Breast epithelium (tissue), 4 donors: ENCODE measurements around the gene SYTL3. TPM values are rescaled to one million over a fixed set of nuclear protein-coding genes. Genes with fewer than 3 reads are reported as not detected.

Source experiments
- DNase-seq, 2 donors: peaks; one replicate each; pipeline ENCODE4 v3.0.0-alpha.2; 2019; ENCODE audit warnings: low spot score in 2 of 2
- H3K27ac ChIP-seq, 2 donors: fragments of 200-600 bp; sonication (generic) in 1 of 2; one replicate each; pipeline ENCODE4 v1.5.1; 2016 to 2019; ENCODE audit warnings: mild to moderate bottlenecking in 1 of 2
- H3K27me3 ChIP-seq, 2 donors: fragments of 200-600 bp; sonication (generic) in 1 of 2; one replicate each; pipeline versions ENCODE4 v1.5.1 to v1.6.0; 2017 to 2019; ENCODE audit warnings: control low read depth in 1 of 2, mild to moderate bottlenecking in 1 of 2
- H3K36me3 ChIP-seq: fragments of 200-600 bp; one replicate; pipeline ENCODE4 v1.5.1; 2019
- H3K4me1 ChIP-seq, 2 donors: fragments of 200-600 bp; sonication (generic); one replicate each; pipeline ENCODE4 v1.5.1; 2016 to 2019; ENCODE audit warnings: control low read depth in 1 of 2
- H3K4me3 ChIP-seq, 3 donors: fragments of 200-600 bp; sonication (generic); 1 replicate in 2 of 3; 2 replicates in 1 of 3; pipeline ENCODE4 v1.5.1; 2016 to 2019; ENCODE audit warnings: mild to moderate bottlenecking in 3 of 3, moderate library complexity in 2 of 3
- H3K9me3 ChIP-seq, 2 donors: fragments of 200-600 bp; sonication (generic) in 1 of 2; one replicate each; pipeline ENCODE4 v1.5.1; 2016 to 2019; ENCODE audit warnings: control low read depth in 1 of 2
- POLR2A ChIP-seq: fragments of 450-650 bp; IDR thresholded peaks from one replicate; pipeline ENCODE4 v1.6.1; 2016; ENCODE audit warnings: antibody characterized with exemption, mild to moderate bottlenecking, moderate library complexity
- POLR2AphosphoS5 ChIP-seq, 3 donors: sonication (generic); formaldehyde crosslinking; IDR thresholded peaks; one replicate each; pipeline ENCODE4 v1.6.1; 2017; ENCODE audit warnings: antibody characterized with exemption in 3 of 3
- intact Hi-C: fragments of 100-400 bp; cut with DNase I; formaldehyde crosslinking; loops from one replicate; pipeline ENCODE4 v1.15.1; 2023; ENCODE audit warnings: low total_unique reads
- total RNA-seq, 3 donors: library from RNA; depleted of rRNA; stranded (reverse); fragments of >200 nt; gene quantifications; one replicate each; pipeline ENCODE4 v1.1.0, GENCODE V29; 2016
- TF ChIP-seq, protein P1 (sequence below), 3 donors: fragments of 450-650 bp; IDR thresholded peaks; one replicate each; pipeline ENCODE4 v1.5.1; 2016 to 2017; ENCODE audit warnings: antibody characterized with exemption in 3 of 3, mild to moderate bottlenecking in 3 of 3, moderate library complexity in 3 of 3

SYTL3 gene
- total RNA-seq, 3 donors from 2014 or later, result 5.2 to 8.0 (median 7.5) TPM

DNA sequence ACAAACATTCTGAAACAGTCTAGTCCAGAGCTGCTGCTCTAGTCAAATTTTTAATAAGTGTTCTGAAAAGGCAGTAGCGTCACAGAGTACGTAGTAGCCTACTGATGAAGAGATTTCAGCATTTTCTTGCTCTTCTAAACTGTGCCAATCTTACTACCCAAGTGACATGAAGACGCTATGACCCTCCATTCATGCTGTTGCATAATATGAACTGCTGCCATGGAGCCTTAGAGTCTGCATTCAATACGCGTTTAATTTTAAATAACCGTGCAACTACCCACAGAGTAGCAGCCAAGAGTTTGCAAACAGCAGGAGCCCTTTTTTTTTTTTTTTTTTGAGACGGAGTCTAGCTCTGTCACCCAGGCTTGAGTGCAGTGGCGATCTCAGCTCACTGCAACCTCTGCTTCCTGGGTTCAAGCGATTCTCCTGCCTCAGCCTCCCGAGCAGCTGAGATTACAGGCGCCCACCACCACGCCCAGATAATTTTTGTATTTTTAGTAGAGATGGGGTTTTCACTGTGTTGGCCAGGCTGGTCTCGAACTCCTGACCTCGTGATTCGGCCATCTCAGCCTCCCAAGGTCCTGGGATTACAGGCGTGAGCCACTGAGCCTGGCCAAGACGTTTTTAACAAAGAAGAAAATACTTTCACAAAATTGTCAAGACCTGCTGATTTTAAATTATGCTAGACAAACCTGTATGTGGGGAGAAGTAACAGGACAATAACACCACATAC, 125.0 kb downstream of the SYTL3 start:
- Histone ChIP-seq H3K36me3 (peaks cover 4% of the 10 kb centered on the region), H3K4me1 (no peaks in the 10 kb centered on the region), H3K4me3 (no peak overlapping the region), H3K9me3 (no peaks in the 10 kb centered on the region), H3K27me3 (no peaks in the 10 kb centered on the region), H3K27ac (no peak overlapping the region)
- intact Hi-C loops, result no loop called here
- DNase-seq, result no peak
- TF ChIP-seq POLR2A (no peak), POLR2AphosphoS5 (IDR thresholded peaks at IDR 0.05) (no peak)
- TF ChIP-seq, protein P1, sequence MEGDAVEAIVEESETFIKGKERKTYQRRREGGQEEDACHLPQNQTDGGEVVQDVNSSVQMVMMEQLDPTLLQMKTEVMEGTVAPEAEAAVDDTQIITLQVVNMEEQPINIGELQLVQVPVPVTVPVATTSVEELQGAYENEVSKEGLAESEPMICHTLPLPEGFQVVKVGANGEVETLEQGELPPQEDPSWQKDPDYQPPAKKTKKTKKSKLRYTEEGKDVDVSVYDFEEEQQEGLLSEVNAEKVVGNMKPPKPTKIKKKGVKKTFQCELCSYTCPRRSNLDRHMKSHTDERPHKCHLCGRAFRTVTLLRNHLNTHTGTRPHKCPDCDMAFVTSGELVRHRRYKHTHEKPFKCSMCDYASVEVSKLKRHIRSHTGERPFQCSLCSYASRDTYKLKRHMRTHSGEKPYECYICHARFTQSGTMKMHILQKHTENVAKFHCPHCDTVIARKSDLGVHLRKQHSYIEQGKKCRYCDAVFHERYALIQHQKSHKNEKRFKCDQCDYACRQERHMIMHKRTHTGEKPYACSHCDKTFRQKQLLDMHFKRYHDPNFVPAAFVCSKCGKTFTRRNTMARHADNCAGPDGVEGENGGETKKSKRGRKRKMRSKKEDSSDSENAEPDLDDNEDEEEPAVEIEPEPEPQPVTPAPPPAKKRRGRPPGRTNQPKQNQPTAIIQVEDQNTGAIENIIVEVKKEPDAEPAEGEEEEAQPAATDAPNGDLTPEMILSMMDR (IDR thresholded peaks at IDR 0.05), result no peak

DNA sequence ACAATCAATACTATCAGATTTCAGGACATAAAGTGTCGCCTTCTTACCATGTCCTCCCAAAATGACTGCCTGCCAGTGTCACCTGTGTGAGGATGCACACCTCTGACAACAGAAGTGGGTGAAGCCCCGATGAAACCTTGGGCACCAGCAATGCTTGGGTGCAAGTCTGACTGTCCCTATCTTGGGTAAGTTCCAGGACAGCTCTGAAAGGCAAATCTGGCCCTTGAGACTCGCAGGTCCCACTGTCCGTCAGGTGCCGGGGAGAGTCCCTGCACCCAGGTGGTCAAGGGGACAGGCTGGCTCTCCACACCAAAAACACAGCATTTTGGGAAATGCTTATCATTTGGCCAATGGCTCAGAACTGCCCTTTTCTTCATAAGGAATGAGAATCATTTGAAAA, 126.0 kb downstream of the SYTL3 start:
- Histone ChIP-seq H3K36me3 (peaks cover 4% of the 10 kb centered on the region), H3K9me3 (no peaks in the 10 kb centered on the region), H3K4me3 (no peak overlapping the region), H3K27me3 (no peaks in the 10 kb centered on the region), H3K27ac (no peak overlapping the region), H3K4me1 (peaks cover 0 to 2% of the 10 kb centered on the region in 2 donors)
- DNase-seq, result no peak
- intact Hi-C loops, result no loop called here
- TF ChIP-seq, protein P1 (IDR thresholded peaks at IDR 0.05), result no peak
- TF ChIP-seq POLR2A (no peak), POLR2AphosphoS5 (IDR thresholded peaks at IDR 0.05) (no peak)

DNA sequence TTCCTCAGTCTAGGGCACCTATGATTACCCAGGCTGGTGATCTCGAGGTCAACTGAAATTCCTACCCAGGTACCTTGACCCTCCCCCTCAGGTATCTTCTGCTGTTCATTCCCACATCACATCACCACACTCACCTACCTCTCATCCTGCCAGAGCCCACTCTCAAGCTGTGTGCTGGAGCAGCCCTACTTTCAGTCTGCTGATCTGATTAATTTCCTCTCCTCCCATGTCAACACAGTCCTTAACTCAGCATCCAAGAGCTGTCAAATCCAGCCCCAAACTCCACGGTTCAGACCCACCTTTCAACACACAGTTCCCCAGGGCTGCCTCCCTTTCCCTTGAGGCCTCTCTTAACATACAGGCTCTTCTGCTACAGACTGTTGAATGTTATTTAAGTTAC, 126.9 kb downstream of the SYTL3 start:
- H3K4me3 ChIP-seq, result no peak overlapping the region
- H3K9me3 ChIP-seq, result no peaks in the 10 kb centered on the region
- H3K27ac ChIP-seq, result no peak overlapping the region
- TF ChIP-seq POLR2A (no peak), POLR2AphosphoS5 (IDR thresholded peaks at IDR 0.05) (no peak)
- TF ChIP-seq, protein P1 (IDR thresholded peaks at IDR 0.05), result no peak
- H3K4me1 ChIP-seq, result peaks cover 0 to 6% of the 10 kb centered on the region in 2 donors
- H3K27me3 ChIP-seq, result no peaks in the 10 kb centered on the region
- intact Hi-C loops, result no loop called here
- peaks cover 4% of the 10 kb centered on the region for H3K36me3 ChIP-seq
- no peak for DNase-seq

DNA sequence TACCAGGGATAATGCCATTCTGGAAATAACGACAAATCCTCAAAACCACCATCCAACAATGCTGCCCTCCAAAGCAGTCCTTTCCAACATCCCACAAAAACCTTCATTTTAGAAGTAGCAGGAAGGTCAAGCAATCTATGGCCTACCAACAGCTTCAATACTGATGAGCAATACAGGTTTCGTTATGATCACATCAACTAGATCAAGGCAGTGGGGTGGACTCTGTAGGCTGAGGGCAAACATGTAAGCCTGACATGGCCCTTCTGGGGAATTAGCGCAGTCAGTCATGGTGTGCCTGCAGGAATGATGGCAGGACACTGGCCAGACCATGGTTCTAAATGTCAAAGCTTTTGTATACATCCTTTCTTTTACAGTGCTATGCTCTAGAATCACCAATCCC, 127.7 kb downstream of the SYTL3 start:
- no peak for TF ChIP-seq POLR2A
- TF ChIP-seq POLR2AphosphoS5 (IDR thresholded peaks at IDR 0.05), result no peak
- TF ChIP-seq, protein P1 (IDR thresholded peaks at IDR 0.05), result no peak
- Histone ChIP-seq H3K9me3 (no peaks in the 10 kb centered on the region), H3K27me3 (no peaks in the 10 kb centered on the region), H3K4me1 (peaks cover 0 to 6% of the 10 kb centered on the region in 2 donors), H3K4me3 (no peak overlapping the region), H3K27ac (no peak overlapping the region), H3K36me3 (peaks cover 4% of the 10 kb centered on the region)
- no peak for DNase-seq
- intact Hi-C loops, result no loop called here

DNA sequence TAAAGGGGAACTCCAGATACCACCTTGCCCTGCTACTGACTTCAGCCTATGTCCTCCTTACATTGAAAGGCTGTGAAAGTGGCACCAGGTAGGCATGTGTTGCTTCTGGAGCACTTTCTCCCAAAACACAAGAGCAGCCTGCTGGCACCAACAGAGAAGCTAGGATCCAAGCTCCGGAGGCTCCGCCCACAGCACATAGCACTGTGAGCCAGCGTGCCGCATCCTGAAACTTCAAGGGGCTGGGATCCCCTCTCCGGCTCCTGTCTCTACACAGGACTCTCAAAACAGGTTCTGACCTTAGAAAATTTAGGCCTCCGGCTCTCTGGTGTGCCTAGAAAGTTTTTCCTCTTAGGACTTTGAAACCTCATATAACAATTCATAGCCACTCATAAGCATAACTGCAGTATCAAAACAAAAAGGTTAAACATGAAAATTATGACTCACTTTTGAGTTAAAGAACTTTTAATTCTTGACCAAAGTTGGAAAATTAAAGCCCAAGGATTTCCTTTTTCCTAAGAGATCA, 128.2 kb downstream of the SYTL3 start:
- Histone ChIP-seq H3K27me3 (no peaks in the 10 kb centered on the region), H3K27ac (no peak overlapping the region), H3K4me1 (peaks cover 0 to 6% of the 10 kb centered on the region in 2 donors), H3K36me3 (peaks cover 4% of the 10 kb centered on the region), H3K4me3 (no peak overlapping the region), H3K9me3 (no peaks in the 10 kb centered on the region)
- DNase-seq, result no peak
- intact Hi-C loops, result no loop called here
- no peak for TF ChIP-seq POLR2A
- TF ChIP-seq, protein P1 (IDR thresholded peaks at IDR 0.05), result no peak
- no peak for TF ChIP-seq POLR2AphosphoS5 (IDR thresholded peaks at IDR 0.05)
